ENCODE measurements around the gene WNK2.
"Not testable (repeated sequence)": the region's sequence is repeated elsewhere in the genome, so short reads cannot be mapped to it uniquely, and the experiment has no call there.

Gene WNK2

DNA sequence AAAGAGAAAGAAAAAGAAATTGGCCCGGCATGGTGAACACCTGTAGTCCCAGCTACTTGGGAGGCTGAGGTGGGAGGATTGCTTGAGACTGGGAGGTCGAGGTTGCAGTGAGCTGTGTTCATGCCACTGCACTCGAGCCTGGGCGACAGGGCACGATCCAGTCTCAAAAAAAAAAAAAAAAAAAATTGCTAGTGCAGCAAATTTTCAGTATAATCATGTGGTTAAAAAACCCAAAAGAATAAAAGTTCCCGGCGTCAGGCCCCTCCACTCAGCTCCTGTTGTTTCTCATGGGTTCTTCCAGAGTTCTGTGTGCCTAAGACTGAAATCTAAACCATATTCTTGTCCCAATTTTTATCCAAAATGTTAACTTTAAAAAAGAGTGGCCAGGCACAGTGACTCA is 49.1 kb downstream of the WNK2 start:
- DNase-seq (ENCODE audit: low read depth in 2 of 2, low spot score in 1 of 2) = no peak

DNA sequence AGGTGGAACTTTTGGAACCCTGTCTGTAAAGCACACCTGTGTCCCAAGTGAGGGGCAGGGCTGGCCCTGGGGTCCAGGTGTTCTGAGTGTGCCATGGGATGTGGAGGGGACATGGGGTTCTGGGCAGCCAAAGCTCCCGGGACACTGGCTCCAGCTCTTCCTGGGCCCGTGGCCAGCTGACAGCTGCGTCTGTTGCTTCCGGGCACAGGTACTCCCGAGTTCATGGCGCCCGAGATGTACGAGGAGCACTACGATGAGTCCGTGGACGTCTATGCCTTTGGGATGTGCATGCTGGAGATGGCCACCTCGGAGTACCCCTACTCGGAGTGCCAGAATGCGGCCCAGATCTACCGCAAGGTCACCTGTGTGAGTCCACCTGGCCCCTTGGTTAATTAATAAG is 50.7 kb downstream of the WNK2 start:
- no peak for DNase-seq (ENCODE audit: low read depth in 2 of 2, low spot score in 1 of 2)

DNA sequence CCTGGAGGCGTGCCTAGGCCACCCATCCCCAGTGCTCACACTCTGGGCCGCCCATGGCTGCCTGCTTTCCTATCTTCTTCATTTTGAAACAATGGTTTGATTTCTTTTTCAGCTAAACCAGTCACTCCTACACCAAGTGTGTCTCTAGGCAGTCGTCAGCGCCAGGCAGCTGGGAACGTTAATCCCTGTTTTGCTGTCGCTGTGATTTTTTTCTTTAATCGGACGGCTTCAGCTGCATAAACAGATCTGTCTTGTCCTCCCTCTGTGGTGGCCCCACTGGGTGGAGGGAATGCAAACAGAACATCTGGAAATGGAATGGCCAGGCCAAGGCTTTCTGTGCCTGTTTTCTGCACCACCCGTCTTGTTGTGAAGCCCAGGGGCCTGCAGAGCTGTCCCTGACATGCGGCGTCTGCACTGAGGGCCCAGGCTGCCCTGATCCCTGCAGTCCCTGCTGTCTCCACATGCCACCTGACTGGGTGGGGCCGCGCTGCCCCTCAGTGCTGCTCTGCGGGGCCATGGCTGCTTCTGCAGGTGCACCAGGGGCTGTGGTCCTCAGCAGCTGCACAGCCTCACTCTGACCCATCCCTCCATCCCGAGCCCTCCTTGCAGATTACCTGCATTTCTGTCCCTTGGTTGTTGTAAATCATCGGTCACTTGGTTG is 51.5 kb downstream of the WNK2 start:
- DNase-seq (ENCODE audit: low read depth in 2 of 2, low spot score in 1 of 2) = no peak

DNA sequence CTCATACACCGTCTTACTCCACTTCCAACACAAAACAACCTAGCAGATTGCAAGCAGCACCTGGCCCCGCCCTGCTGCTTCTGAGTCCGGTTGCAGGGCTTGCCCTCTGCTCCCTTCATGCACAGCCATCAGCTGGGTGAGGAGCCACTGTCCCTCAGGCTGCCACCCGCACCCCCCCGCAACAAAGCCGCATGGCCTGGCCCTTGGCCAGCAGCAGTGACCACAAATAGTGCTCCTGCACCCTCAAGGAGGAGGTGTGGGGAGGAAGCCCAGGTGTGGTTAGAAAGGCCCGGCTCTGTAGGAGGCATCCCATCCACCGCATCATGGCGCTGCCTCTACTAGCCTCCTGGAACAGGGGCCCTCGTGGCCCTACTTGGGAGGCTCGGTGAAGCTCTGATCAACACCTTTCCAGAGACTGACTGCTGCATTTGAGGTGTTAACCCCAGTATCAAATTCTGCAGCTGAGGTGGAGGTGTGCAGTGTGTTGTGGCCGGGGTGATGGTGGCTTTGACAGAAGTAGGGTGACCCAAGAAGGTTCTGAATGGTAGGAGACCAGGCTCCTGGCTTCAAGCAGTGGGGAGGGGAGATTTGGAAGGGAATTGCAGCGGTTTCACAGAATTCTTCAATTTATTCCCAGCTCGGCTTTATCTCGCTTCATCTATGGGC is 52.7 kb downstream of the WNK2 start:
- no peak for DNase-seq (ENCODE audit: low read depth in 2 of 2, low spot score in 1 of 2)

DNA sequence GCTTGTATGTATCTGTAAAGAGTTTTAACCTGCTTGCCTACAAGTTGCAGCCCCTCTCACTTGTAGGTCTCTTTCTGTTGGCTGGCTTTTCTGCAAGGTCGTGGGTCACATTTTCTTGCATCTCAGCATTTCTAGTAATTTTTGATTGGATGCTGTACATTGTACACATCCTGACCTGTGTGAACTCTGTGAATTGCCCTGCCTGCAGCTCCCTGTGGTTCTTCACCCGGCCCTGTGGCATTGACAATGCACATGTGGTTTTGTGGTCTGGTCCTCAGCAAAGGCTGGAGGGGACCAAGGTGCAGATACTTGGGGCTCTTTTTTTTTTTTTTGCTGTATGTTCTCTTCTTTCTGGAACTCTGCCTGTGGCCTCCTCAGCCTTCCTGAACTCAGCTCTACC is 53.6 kb downstream of the WNK2 start:
- DNase-seq (ENCODE audit: low read depth in 2 of 2, low spot score in 1 of 2) = no peak

DNA sequence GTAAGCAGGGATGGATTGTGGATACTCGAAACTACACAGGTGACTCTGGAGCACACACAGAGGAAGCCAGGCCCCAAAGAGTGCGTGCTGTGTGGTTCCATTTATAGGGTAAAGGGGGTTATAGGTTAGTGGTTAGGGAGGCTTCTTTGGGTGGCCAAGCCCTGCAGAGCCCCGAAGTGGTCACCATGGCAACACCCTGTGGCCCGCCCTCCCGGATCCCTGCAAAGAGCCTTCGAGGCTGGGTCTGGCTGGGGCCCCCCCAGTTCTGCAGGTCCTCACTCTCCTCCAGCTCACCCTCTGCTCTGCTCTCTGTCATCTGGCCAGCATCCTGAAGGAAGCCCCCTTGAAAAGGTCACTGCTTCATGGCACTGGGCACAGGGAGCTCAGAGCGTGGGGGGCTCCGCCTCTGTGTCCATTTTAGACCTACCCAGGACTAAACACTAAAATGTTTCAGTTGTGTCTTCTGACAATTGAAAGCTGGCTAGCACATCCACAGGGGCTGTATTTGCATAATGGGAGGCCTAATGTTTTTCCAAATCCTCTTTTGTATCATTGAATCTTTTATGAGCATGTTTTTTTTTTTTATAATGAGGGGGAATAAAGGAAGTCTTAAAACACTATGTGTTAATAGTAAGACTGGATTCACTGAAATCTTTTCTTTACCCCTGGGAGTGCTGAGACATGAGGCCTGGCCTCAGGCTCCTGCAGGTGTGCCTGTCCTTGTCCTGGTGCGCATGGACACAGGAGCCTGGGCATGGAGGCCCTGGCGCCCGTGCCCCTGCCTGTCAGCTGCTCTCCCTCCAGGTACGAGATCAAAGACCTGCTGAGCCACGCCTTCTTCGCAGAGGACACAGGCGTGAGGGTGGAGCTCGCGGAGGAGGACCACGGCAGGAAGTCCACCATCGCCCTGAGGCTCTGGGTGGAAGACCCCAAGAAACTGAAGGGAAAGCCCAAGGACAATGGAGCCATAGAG is 55.3 kb downstream of the WNK2 start:
- DNase-seq (ENCODE audit: low read depth in 2 of 2, low spot score in 1 of 2) = no peak

DNA sequence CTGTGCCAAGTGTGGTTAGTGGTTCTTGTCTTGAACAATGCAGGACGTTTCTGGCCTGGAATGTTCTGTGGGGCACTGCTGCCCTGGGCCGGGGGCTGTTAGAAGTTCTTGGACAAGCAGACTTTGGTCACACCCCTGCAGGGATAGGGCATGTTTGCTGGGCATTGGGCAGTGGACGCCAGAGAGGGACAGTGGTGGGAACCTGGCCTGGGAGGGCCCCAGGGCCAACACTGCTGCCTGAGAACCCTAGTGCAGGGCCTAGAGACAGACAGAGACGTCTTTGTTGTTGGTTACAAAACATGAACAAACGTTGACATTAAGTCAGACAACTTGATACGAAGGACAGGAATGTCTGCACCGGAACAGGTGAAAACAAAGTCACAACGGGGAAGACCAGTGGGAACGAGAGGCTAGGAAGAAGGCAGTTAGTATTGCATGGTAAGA is 57.0 kb downstream of the WNK2 start:
- no peak for DNase-seq (ENCODE audit: low read depth in 2 of 2, low spot score in 1 of 2)

DNA sequence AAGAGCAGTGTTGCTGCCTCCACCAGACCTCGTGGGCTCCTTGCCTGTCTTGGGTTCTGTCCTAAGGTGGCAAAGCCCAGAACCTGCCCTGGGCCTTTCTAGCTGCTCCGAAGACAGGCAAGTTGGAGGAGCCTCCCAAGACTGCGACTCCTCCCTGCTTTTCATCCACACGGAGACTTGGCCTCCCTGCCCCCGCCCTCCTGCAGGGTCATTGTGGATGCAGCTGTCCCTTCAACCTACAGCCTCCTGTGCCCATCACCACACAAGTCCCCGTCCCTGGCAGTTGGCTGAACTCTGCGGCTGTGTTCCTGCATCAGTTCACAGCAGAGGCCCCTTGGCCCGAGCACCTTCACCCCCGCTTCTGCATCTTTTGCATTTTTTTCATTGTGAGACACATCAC is 59.2 kb downstream of the WNK2 start:
- no peak for DNase-seq (ENCODE audit: low read depth in 2 of 2, low spot score in 1 of 2)

DNA sequence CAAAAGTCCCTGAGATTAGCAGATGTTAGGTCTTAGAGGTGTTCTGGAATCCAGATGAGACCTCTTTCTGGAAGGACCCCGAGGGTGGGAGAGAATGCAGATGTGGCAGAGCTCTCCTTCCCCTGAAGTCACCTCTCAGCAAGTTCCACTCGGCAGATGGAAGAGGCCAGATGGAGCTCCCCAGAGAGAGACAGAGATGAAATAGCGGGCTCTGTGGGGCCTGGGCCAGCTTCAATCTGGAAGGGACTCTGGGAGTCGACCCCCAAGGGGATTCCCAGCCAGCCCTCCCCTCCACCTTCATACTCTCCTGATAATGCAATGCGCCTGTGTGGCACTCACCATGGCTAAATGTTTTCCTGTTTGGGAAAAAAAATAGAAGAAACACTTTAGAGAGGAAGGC is 60.2 kb downstream of the WNK2 start:
- no peak for DNase-seq (ENCODE audit: low read depth in 2 of 2, low spot score in 1 of 2)

DNA sequence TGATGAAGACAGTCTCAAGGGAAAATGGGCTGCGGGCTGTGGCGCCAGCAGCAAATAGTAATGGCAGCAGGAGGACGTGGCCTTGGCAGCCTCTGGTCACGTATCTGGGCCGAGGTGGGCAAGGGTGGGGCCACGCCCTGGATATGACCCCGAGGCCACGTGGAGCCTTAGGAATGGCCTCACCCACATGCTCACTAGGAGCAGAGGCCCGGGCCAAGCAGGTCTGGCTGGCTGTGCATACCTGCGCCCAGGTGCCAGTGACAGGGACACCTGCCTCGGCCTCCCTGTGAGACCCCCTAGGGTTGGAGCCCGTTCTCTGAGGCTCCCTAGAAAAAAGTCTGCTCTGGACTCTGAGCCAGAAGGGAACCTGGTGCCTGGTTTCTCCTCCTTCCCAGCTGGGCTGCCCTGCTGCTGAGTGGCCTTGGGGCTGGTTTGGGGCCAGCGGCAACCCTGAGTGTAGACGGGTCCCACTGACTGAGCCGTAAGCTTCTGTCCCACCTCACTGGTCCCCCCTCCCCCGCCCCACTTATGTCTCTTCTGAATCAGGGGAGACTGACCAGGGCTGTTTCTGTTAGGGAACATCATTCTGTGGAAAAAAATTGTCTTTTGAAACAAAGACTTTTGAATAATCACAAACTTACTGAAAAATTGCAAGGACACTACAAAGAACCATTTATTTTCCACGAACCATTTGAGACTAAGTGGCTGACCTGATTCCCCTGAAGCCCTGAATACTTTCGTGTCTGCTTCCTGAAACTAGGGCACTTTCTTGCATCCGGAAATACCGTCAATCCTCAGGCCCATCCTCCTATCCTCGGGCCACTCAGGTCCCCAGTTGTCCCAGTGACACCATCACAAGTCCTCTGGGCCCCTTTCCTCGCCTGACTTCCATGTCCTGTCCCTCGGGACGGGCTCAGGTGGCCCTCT is 60.8 kb downstream of the WNK2 start:
- DNase-seq (ENCODE audit: low read depth in 2 of 2, low spot score in 1 of 2) = no peak

DNA sequence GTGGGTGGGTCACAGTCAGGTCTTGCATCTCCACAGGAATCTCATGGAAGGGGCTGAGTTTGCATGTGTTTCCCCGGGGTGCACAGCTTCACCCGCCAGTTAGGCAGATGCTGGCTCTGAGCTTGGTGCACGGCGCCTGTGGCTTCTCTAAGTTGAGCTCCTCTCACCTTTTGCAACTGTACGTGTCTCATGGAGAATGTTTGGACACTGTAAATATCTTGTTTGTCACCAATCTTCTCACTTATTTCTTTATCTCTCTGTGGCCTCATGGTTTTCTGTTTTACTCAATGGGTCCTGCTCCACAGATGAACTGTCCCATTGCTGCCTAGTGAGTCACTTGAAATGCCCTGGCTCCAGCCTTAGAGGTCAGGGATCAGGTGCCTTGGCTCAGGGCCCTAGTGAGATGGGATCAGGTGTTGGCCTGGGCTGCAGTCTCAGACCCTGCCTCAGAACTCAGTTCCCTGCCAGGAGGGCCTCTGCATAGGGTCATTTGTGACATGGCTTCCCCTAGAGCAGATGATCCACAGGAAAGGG is 61.6 kb downstream of the WNK2 start:
- DNase-seq (ENCODE audit: low read depth in 2 of 2, low spot score in 1 of 2) = no peak

DNA sequence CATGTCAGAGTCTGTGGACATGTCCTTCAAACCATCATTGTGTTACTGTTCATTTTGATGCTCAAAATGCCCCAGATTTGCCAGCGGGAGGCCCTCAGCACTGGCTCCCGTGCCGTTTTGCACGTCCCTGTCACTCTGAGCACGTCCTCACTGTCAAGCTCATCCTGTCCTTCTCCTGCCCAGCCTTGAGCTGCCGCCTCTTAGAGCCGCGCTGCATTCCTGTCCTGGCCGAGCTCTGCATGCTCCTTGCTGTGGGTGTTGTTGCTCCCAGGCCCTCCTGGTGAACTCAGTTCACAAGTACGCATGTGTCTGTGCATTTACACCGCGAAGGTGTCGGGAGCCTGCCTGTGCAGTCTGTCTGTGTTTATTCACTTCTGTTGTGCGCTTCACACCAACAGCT is 62.2 kb downstream of the WNK2 start:
- DNase-seq (ENCODE audit: low read depth in 2 of 2, low spot score in 1 of 2) = no peak

DNA sequence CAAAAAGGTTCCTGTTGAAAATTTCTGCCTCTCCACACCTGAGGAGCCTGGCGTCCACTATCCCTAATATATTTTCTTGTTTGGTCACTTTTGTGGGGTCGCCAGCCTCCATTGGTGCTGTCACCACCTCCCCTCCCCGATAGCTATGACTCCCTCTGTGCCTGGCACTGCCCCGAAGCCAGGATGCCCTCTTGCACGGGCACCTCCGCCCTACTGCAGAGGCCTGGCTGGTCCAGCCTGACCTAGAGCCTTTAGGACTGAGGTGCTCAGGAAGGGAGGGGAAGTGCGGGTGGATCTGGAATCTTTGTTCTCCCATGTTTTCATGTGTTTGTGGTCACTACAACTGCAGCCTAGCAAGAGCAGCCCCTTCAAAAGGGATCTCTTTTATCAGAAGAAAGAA is 62.6 kb downstream of the WNK2 start:
- DNase-seq (ENCODE audit: low read depth in 2 of 2, low spot score in 1 of 2) = no peak

DNA sequence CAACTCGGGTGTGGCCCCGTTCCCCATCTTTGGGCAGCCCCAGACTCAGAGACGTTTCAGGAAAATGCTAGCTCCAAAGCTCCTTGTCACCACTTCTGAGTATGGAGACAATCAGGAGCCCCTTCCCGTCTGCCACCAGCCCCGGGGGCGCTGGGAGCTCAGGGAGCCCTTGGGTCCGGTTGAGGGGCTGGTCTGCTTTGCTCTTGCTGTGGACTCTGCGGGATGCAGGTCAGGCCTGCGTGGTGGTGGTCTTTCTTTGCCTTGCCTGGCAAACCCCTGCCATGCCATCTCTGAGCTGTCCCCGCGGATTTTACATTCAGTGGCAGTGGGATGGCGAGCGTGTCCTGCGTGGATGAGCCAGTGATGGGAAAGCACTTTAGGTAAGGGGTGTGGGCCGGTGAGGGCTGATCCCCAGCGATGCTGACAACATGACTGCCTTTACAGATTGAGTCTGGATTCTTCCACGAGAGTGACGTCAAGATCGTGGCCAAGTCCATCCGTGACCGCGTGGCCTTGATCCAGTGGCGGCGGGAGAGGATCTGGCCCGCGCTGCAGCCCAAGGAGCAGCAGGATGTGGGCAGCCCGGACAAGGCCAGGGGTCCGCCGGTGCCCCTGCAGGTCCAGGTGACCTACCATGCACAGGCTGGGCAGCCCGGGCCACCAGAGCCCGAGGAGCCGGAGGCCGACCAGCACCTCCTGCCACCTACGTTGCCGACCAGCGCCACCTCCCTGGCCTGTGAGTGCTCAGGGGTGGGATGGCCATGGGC is 63.3 kb downstream of the WNK2 start:
- DNase-seq (ENCODE audit: low read depth in 2 of 2, low spot score in 1 of 2) = no peak

DNA sequence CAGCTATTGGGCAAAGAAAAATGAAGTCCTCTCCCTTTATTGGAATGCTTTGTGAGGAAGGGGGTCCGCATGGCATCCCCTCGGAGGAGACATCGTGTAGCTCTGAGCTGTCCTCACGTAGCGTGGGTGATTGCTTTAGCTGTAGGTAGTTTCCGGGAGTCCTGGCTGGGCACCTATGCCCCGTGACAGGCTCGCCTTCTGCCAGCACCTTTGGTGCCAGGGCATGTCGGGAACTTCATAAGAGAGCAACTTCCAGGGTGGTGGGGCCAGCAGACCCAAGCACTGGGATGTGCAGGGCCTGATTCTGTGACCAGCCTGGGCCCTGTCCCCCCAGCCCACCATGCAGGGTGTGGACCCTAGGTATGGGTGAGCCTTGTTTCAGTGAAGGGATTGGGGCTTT is 64.0 kb downstream of the WNK2 start:
- DNase-seq (ENCODE audit: low read depth in 2 of 2, low spot score in 1 of 2) = no peak

DNA sequence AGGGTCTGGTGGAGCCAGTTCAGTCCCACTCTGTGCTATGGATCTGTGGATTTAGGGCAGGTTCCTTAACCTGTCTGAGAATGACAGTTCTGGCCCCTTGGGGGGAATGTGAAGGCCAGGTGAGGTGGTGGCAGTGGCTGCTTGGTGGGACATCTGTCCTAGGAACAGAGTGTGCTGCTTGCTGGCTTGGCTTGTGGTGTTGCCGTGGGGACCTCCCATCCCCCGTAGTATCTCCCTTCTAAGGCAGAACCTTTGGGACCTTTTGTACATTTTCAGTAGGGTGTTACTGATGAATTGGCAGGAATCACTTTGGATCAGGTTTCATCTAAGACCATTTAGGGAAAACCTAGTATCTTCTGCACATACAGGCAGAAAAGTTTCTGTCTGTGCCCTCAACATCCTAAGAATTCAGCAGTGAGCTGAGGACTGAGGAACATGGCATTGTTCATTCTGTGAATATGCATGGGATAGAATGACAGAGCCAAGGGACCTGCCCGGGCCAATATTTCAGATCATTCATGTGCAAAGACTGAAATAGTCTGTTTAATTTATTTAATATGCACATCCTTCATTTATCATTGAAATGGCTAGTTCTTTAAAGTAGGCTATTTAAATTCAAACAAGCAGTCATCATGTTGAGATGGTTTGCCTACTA is 64.6 kb downstream of the WNK2 start:
- no peak for DNase-seq (ENCODE audit: low read depth in 2 of 2, low spot score in 1 of 2)

DNA sequence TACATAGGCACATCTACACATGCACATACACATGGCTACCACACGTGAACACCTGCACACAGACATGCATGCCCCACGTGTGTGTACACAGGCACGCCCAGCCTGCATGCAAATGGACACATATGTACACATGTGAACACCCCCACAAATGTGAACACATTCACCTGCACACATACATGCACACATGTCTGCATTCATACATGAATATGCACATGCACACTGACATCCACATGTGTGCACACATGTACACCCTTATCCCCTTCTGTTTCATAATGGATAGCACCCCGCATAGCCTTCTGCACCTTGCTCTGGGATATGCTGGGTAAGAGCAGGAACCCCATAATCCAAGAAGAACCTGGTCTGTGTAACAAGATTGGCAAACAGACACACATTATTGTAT is 66.2 kb downstream of the WNK2 start:
- DNase-seq (ENCODE audit: low read depth in 2 of 2, low spot score in 1 of 2) = no peak

DNA sequence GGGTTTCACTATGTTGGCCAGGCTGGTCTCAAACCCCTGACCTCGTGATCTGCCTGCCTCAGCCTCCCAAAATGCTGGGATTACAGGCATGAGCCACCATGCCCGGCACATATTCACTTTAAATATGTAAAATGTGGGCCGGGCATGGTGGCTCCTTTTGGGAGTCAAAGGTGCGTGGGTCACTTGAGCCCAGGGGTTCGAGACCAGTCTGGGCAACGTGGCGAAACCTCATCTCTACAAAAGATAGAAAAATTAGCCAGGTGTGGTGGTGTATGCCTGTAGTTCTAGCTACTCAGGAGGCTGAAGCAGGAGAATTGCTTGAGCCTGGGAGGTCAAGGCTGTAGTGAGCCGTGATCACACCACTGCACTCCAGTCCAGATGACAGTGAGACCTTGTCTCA is 67.4 kb downstream of the WNK2 start:
- DNase-seq (ENCODE audit: low read depth in 2 of 2, low spot score in 1 of 2) = not testable (repeated sequence)

DNA sequence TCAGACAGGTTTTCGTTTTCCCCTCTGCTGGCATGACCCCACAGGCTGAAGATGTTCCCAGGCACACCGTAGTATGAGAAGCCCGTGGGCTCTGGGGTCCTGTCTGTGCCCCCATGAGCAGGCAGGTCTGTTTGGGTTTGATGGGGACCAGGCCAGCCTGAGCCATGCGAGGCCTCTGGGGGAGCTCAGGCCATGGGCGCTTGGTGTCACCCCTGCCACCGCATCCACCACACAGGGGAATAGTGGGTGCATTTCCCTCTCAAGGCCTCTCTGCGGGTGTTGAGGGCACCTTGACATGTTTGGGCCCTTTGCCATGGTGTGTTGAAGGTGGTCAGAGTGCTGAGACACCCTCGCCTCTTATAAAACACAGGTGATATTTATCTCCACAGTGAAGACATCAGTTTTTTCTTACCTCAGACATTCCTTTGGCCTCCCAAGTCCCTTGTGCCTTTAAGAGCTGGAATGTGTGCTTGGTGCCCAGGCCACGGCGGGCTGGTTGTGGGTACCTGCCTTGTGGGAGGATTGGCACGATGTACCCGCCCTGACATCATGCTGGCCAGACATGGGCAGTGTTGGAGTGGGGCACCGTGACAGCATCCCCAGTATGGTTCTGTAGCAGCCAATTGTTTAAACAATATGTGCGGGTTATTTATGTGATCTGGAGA is 68.3 kb downstream of the WNK2 start:
- no peak for DNase-seq (ENCODE audit: low read depth in 2 of 2, low spot score in 1 of 2)
